ENCODE results near the gene CALU. TPM values are rescaled to one million over a fixed set of nuclear protein-coding genes. Genes with fewer than 3 reads are reported as not detected.

CALU gene
- polyA plus RNA-seq, 4 donors = 6.0 to 75.3 (median 23.9) TPM

Other genes with a start within 250 kb of the CALU start
- 1 to 10 TPM in 3 of 4 donors, under 1 TPM in 1; 0.37 to 2.0 (median 1.5) TPM for gene GARIN1A, start 67.1 kb upstream of the CALU start, polyA plus RNA-seq
- gene OPN1SW, start 36.4 kb downstream of the CALU start, polyA plus RNA-seq = under 1 TPM in 1 of 4 donors, not detected in 3; 0.13 TPM
- 1 to 10 TPM in 2 of 4 donors, under 1 TPM in 2; 0.22 to 4.5 (median 1.5) TPM for gene CCDC136, start 52.6 kb downstream of the CALU start, polyA plus RNA-seq
- 10 to 100 TPM in 3 of 4 donors, 1 to 10 TPM in 1; 8.1 to 31.9 (median 11.5) TPM for gene FLNC, start 91.0 kb downstream of the CALU start, polyA plus RNA-seq
- 100 to 1,000 TPM; 145 to 239 (median 191) TPM for gene ATP6V1F, start 123.5 kb downstream of the CALU start, polyA plus RNA-seq
- 1 to 10 TPM in 3 of 4 donors, under 1 TPM in 1; 0.52 to 5.1 (median 1.9) TPM for gene KCP, start 171.3 kb downstream of the CALU start, polyA plus RNA-seq
- gene IRF5, start 198.6 kb downstream of the CALU start, polyA plus RNA-seq = 10 to 100 TPM in 1 of 4 donors, 1 to 10 TPM in 3; 3.3 to 17.3 (median 6.2) TPM

All from small intestine (tissue), 4 donors.